H7 (cell line): ENCODE results near the gene FAM3D. TPM values are rescaled to one million over a fixed set of nuclear protein-coding genes. Genes with fewer than 3 reads are reported as not detected.

Experiments used
- DNase-seq: peaks from one replicate; pipeline ENCODE4 v3.0.0; 2012
- H3K27me3 ChIP-seq: 2 replicates; pipeline ENCODE4 v1.6.0; 2011; ENCODE audit warnings: mild to moderate bottlenecking, low read length; ENCODE audit not compliant: control insufficient read depth, insufficient read depth
- H3K36me3 ChIP-seq: replicated peaks from 2 replicates; pipeline ENCODE4 v1.5.1; 2011; ENCODE audit warnings: low read length; ENCODE audit not compliant: control insufficient read depth, insufficient read depth
- H3K4me3 ChIP-seq: 2 replicates; pipeline ENCODE4 v1.5.1; 2011; ENCODE audit warnings: low read depth, mild to moderate bottlenecking, control low read depth, low read length, moderate library complexity; ENCODE audit not compliant: insufficient read depth
- total RNA-seq: library from RNA; depleted of rRNA; stranded (reverse); fragments of >200 nt; shearing (Covaris generic); gene quantifications from 2 replicates; pipeline ENCODE4 v1.2.3, GENCODE V29; 2014

Gene FAM3D
- total RNA-seq, 1 experiment from 2014 or later: not detected

GRCh38 chr3:58672880-58673279, 6.3 kb upstream of the FAM3D start:
- Histone ChIP-seq H3K4me3 (no peak overlapping the region), H3K27me3 (no peaks in the 10 kb centered on the region), H3K36me3 (no peaks in the 10 kb centered on the region)
- DNase-seq: peak; percentile 1

GRCh38 chr3:58672451-58672850, 5.9 kb upstream of the FAM3D start:
- no peaks in the 10 kb centered on the region for H3K27me3 ChIP-seq
- no peak overlapping the region for H3K4me3 ChIP-seq
- no peak for DNase-seq
- no peaks in the 10 kb centered on the region for H3K36me3 ChIP-seq

- no peaks in the 10 kb centered on the region for H3K36me3 ChIP-seq
- no peaks in the 10 kb centered on the region for H3K27me3 ChIP-seq
- no peak for DNase-seq
Measured at GRCh38 chr3:58670506-58671135, 4.0 kb upstream of the FAM3D start.

GRCh38 chr3:58668247-58668646, 1.7 kb upstream of the FAM3D start:
- no peak for DNase-seq
- Histone ChIP-seq H3K36me3 (no peaks in the 10 kb centered on the region), H3K27me3 (no peaks in the 10 kb centered on the region; the same call in 1 of the 2 replicates), H3K4me3 (no peak overlapping the region)

More at GRCh38 chr3:58670506-58671135, 4.0 kb upstream of the FAM3D start:
- no peak overlapping the region for H3K4me3 ChIP-seq

- Histone ChIP-seq H3K4me3 (no peak overlapping the region), H3K27me3 (no peaks in the 10 kb centered on the region; the same call in 1 of the 2 replicates), H3K36me3 (no peaks in the 10 kb centered on the region)
- DNase-seq: no peak
Measured at GRCh38 chr3:58667704-58668103, 1.1 kb upstream of the FAM3D start.

- no peak overlapping the region for H3K4me3 ChIP-seq
- no peaks in the 10 kb centered on the region for H3K36me3 ChIP-seq
- no peak for DNase-seq
- H3K27me3 ChIP-seq: no peaks in the 10 kb centered on the region; the same call in 1 of the 2 replicates
Measured at GRCh38 chr3:58667229-58667628, 655 bp upstream of the FAM3D start.

DNA sequence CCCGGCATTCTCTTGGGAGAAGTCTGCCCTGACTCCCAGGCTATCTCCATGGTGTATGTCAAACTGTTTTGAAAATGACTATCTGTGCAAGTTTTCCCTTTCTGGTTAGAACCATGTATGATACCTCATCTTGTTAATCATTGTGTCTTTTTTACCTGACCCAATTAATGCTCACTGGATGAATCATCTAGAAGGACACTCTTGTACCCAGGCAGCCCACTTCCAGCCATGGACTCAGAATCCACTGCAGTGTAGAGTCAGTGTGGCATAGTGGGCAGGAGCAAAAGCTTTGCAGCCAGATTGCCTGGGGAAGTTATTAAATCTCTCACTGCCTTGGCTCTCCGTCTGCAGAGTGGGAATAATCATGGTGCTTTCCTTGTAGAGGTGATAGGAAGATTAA, 1.2 kb downstream of the FAM3D start:
- H3K27me3 ChIP-seq: no peaks in the 10 kb centered on the region; the same call in 1 of the 2 replicates
- no peaks in the 10 kb centered on the region for H3K36me3 ChIP-seq
- no peak overlapping the region for H3K4me3 ChIP-seq
- no peak for DNase-seq

DNA sequence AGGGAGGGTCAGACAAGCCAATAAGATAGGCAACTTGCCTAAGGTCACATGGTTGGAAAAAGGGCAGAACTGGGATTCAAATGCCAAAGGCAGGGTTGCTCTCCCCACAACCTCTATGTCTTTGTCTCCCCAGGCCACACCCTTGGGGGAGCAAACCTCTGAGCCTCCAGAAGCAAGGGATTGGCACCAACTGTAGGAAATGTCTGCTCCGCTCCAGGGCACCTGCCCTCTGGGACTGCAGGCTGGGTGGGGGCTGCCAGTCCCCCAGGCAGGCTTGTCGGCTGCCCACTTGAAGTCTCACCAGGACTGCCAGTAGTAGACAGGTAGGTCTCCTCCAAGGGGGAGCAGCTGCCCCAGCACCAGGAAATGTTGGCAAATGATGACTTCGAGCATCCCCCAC, 2.0 kb downstream of the FAM3D start:
- no peak overlapping the region for H3K4me3 ChIP-seq

DNA sequence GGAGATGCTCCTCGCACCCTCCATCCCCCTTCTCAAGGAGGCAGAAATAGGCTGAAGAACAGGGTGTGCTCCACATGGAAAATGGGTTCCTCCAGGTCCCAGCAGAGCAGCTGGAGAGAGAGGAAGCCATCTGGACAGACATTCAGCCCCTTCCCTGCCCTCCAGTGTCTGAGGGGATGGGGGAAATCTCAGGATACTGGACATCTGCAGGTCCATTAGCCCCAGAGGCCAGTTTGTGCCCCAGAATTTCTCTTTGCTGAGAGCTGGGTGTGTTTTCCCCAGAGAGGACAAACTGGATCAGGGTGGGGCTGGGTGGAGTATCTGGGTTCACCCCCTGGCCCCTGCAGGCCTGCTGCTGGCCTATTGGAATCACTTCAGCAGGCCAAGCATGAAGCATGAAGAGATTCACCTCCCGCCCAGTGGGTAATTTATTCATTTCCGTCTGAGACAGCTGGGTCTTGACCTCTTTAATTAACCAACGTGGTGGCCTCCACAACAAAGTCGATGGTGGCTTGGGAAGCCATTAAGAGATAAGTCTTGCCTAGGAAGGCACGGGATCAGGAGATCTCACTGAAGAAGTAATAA, 4.6 kb downstream of the FAM3D start:
- Histone ChIP-seq H3K4me3 (no peak overlapping the region), H3K36me3 (no peaks in the 10 kb centered on the region), H3K27me3 (no peaks in the 10 kb centered on the region; the same call in 1 of the 2 replicates)
- DNase-seq: no peak

More for the DNA sequence above, 2.0 kb downstream of the FAM3D start:
- no peak for DNase-seq
- no peaks in the 10 kb centered on the region for H3K36me3 ChIP-seq
- H3K27me3 ChIP-seq: no peaks in the 10 kb centered on the region; the same call in 1 of the 2 replicates

GRCh38 chr3:58660998-58661397, 5.6 kb downstream of the FAM3D start:
- Histone ChIP-seq H3K36me3 (no peaks in the 10 kb centered on the region), H3K27me3 (no peaks in the 10 kb centered on the region; the same call in 1 of the 2 replicates)

DNA sequence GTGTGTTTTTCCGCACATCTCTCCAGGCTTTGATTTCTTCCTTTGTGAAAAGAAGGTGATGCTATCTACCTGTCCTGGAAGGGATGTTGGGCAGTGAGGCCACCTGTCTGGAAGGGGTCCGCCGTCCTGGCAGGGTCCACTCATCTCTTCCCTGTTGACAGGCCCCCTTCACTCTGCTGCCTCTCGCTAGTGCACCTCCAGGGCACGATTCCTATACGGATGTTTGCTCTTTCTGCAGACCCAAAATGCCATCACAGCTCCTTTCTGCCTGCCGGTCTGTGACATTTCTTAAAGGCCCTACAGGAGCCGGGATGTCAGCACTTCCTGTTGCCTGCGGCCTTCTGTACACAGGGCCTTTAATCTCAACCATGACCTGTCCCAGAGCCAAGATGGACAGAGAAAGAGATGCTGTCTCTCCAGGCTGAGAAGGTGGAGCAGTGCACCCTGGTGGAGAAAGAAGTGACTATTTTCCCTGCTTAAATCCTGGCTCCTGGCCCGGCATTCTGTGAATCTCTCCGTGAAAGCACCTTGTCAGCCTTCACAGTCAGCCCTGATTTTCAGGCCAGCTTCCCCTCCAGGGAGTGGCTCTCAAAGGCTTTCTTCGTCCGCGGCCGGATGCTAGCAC, 7.4 kb downstream of the FAM3D start:
- no peaks in the 10 kb centered on the region; the same call in 1 of the 2 replicates for H3K27me3 ChIP-seq
- H3K4me3 ChIP-seq: no peak overlapping the region
- DNase-seq: peak; percentile 85
- no peaks in the 10 kb centered on the region for H3K36me3 ChIP-seq

More at GRCh38 chr3:58660998-58661397, 5.6 kb downstream of the FAM3D start:
- no peak for DNase-seq
- no peak overlapping the region for H3K4me3 ChIP-seq

GRCh38 chr3:58658508-58658907, 8.1 kb downstream of the FAM3D start:
- H3K36me3 ChIP-seq: no peaks in the 10 kb centered on the region
- H3K27me3 ChIP-seq: no peaks in the 10 kb centered on the region; the same call in 1 of the 2 replicates
- no peak overlapping the region for H3K4me3 ChIP-seq
- no peak for DNase-seq

DNA sequence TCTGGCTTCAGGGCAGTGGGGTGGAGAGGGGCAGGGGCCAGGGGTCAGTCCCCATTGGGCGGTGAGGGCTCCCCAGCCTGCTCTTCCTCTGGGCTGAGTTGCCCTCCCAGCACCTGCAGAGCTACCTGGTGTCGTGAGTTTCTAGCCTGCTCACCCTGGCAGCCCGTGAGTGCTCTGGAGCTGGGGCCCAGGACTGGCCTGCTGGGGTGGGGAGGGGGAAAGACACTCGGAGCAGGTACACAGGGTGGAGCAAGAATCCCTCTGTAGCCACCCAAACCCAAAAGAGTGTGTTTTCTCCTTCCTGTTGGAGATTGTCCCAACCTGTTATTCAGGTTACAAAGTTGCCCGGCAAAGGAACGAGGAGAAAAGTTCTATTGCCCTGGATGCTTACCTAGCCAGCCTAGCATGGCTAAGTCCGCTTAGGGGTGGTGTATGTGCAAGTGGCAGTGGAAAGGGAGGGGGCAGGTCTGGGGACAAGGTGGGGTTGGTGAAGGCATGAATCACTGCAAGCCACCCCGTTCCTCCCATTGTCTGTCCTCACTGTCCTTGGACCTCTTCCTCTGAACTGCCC, 8.9 kb downstream of the FAM3D start:
- Histone ChIP-seq H3K4me3 (no peak overlapping the region), H3K36me3 (no peaks in the 10 kb centered on the region), H3K27me3 (no peaks in the 10 kb centered on the region; the same call in 1 of the 2 replicates)
- DNase-seq: no peak

GRCh38 chr3:58657036-58657520, 9.5 kb downstream of the FAM3D start:
- DNase-seq: no peak
- Histone ChIP-seq H3K27me3 (no peaks in the 10 kb centered on the region; the same call in 1 of the 2 replicates), H3K4me3 (no peak overlapping the region), H3K36me3 (no peaks in the 10 kb centered on the region)
